ENCODE measurements around the gene HOXB7. TPM values are rescaled to one million over a fixed set of nuclear protein-coding genes. Genes with fewer than 3 reads are reported as not detected.

The HOXB7 gene
- total and polyA plus RNA-seq, 7 donors, result 1.1 to 67.3 (median 6.6) TPM

- H3K9me3 ChIP-seq, result no peaks in the 10 kb centered on the region
- peaks cover 80 to 100% (median 99%) of the 10 kb centered on the region in 3 donors for H3K27me3 ChIP-seq
- no peak overlapping the region for H3K27ac ChIP-seq
- TF ChIP-seq EP300 (IDR thresholded peaks at IDR 0.05), result no peak
- no peak for TF ChIP-seq POLR2AphosphoS5 (IDR thresholded peaks at IDR 0.05)
- TF ChIP-seq CTCF (IDR thresholded peaks at IDR 0.05), result no peak
- TF ChIP-seq POLR2A (IDR thresholded peaks at IDR 0.05), result no peak
- intact Hi-C loops (cut with DNase I), result loop anchor here (5.0 kb wide), 1 partner anchor 104 kb away; the partner anchor contains the start of gene HOXB13
- no peak for DNase-seq
- H3K4me3 ChIP-seq, result no peak overlapping the region
- H3K4me1 ChIP-seq, result peaks cover 0 to 38% (median 32%) of the 10 kb centered on the region in 4 donors
- no peaks in the 10 kb centered on the region for H3K36me3 ChIP-seq
- WGBS, 2 donors, result 49 to 53% methylated on average over 4 of the region's 4 CpGs
Measured at GRCh38 chr17:48623583-48623982, 12.8 kb upstream of the HOXB7 start.

GRCh38 chr17:48622857-48623256 is 12.0 kb upstream of the HOXB7 start:
- Histone ChIP-seq H3K9me3 (no peaks in the 10 kb centered on the region), H3K36me3 (no peaks in the 10 kb centered on the region), H3K4me1 (peaks cover 0 to 42% (median 38%) of the 10 kb centered on the region in 4 donors), H3K27ac (no peak overlapping the region), H3K27me3 (peaks cover 79 to 100% (median 97%) of the 10 kb centered on the region in 3 donors), H3K4me3 (no peak overlapping the region)
- intact Hi-C loops (cut with DNase I), result loop anchor here (5.0 kb wide), 1 partner anchor 104 kb away; the partner anchor contains the start of gene HOXB13
- whole genome bisulfite sequencing, 2 donors, result 81 to 88% methylated on average over 11 of the region's 11 CpGs
- DNase-seq, result no peak
- TF ChIP-seq EP300 (IDR thresholded peaks at IDR 0.05) (no peak), POLR2AphosphoS5 (IDR thresholded peaks at IDR 0.05) (no peak), POLR2A (IDR thresholded peaks at IDR 0.05) (no peak), CTCF (IDR thresholded peaks at IDR 0.05) (no peak)

GRCh38 chr17:48621410-48622392 is 10.9 kb upstream of the HOXB7 start:
- no peak for DNase-seq
- Histone ChIP-seq H3K27me3 (peaks cover 75 to 100% (median 97%) of the 10 kb centered on the region in 3 donors), H3K27ac (no peak overlapping the region), H3K9me3 (no peaks in the 10 kb centered on the region), H3K4me1 (peaks cover 0 to 41% (median 39%) of the 10 kb centered on the region in 4 donors), H3K4me3 (no peak overlapping the region), H3K36me3 (no peaks in the 10 kb centered on the region)
- WGBS, 2 donors, result 64 to 78% methylated on average over 41 of the region's 41 CpGs
- no peak for TF ChIP-seq POLR2AphosphoS5 (IDR thresholded peaks at IDR 0.05)
- TF ChIP-seq EP300 (IDR thresholded peaks at IDR 0.05), result no peak
- no peak for TF ChIP-seq CTCF (IDR thresholded peaks at IDR 0.05)
- no peak for TF ChIP-seq POLR2A (IDR thresholded peaks at IDR 0.05)
- intact Hi-C loops (cut with DNase I), result loop anchor here (5.0 kb wide), 1 partner anchor 106 kb away; the partner anchor contains the start of gene HOXB13

- H3K36me3 ChIP-seq, result no peaks in the 10 kb centered on the region
- intact Hi-C loops (cut with DNase I), result loop anchor here (5.0 kb wide), 1 partner anchor 107 kb away; the partner anchor contains the start of gene HOXB13
- no peak overlapping the region for H3K4me3 ChIP-seq
- TF ChIP-seq CTCF (IDR thresholded peaks at IDR 0.05) (no peak), EP300 (IDR thresholded peaks at IDR 0.05) (no peak), POLR2AphosphoS5 (IDR thresholded peaks at IDR 0.05) (no peak)
- DNase-seq, result no peak
- peaks cover 0 to 30% (median 28%) of the 10 kb centered on the region in 4 donors for H3K4me1 ChIP-seq
- H3K27ac ChIP-seq, result no peak overlapping the region
- no peaks in the 10 kb centered on the region for H3K9me3 ChIP-seq
- peaks cover 75 to 100% (median 97%) of the 10 kb centered on the region in 3 donors for H3K27me3 ChIP-seq
- WGBS, 2 donors, result 35 to 61% methylated on average over 6 of the region's 6 CpGs
Measured at GRCh38 chr17:48620461-48621139, 9.8 kb upstream of the HOXB7 start.

Data from sigmoid colon (tissue), 7 donors.